Common myeloid progenitor, CD34-positive (primary cell): ENCODE data around the gene SLC2A6.

Experiments used
- CTCF ChIA-PET: fragments of 350-600 bp; sonication (Branson Sonifier 250); formaldehyde crosslinking; loops from one replicate; lab custom pipeline; 2021; ENCODE audit warnings: antibody characterized with exemption; lab: Charles Lee
- POLR2A ChIA-PET: fragments of 350-600 bp; sonication (Branson Sonifier 250); formaldehyde crosslinking; loops from one replicate; lab custom pipeline; 2021; ENCODE audit warnings: antibody characterized with exemption; lab: Charles Lee
- DNase-seq, 3 donors: peaks; one replicate each; pipeline versions ENCODE4 v3.0.0 to v3.0.0-alpha.2; 2013
- H3K27ac ChIP-seq, 2 experiments: 1 replicate in 1 of 2; 2 replicates in 1 of 2; pipeline ENCODE4 v1.7.0; 2013; ENCODE audit warnings: inconsistent platforms in 2 of 2, low read length in 2 of 2, mild to moderate bottlenecking in 2 of 2, low read depth in 1 of 2, moderate library complexity in 1 of 2; ENCODE audit not compliant: severe bottlenecking in 2 of 2, insufficient read depth in 1 of 2, poor library complexity in 1 of 2
- H3K27me3 ChIP-seq, 5 experiments: replicated peaks in 2 of 5; 1 replicate in 3 of 5; 2 replicates in 2 of 5; pipeline versions ENCODE4 v1.6.1 to v1.7.0; 2013; ENCODE audit warnings: low read length in 4 of 5, mild to moderate bottlenecking in 2 of 5, moderate library complexity in 2 of 5, inconsistent platforms in 1 of 5; ENCODE audit not compliant: insufficient read depth in 5 of 5, control insufficient read depth in 4 of 5
- H3K36me3 ChIP-seq, 4 experiments: 1 replicate in 2 of 4; 2 replicates in 2 of 4; pipeline versions ENCODE4 v1.6.1 to v1.7.0; 2013; ENCODE audit warnings: low read length in 3 of 4, control low read depth in 1 of 4, mild to moderate bottlenecking in 1 of 4; ENCODE audit not compliant: control insufficient read depth in 4 of 4, insufficient read depth in 4 of 4
- H3K4me1 ChIP-seq, 4 experiments: 1 replicate in 3 of 4; 2 replicates in 1 of 4; pipeline versions ENCODE4 v1.6.1 to v1.7.1; 2013; ENCODE audit warnings: low read length in 3 of 4, mild to moderate bottlenecking in 3 of 4, control low read depth in 1 of 4, inconsistent platforms in 1 of 4, moderate library complexity in 1 of 4; ENCODE audit not compliant: control insufficient read depth in 4 of 4, insufficient read depth in 4 of 4; ENCODE audit errors: control extremely low read depth in 1 of 4
- H3K4me3 ChIP-seq, 7 experiments: 1 replicate in 4 of 7; 2 replicates in 3 of 7; pipeline versions ENCODE4 v1.5.1 to v1.7.0; 2013; ENCODE audit warnings: mild to moderate bottlenecking in 7 of 7, low read length in 6 of 7, moderate library complexity in 6 of 7, inconsistent platforms in 2 of 7, low read depth in 2 of 7, control low read depth in 1 of 7; ENCODE audit not compliant: insufficient read depth in 4 of 7, control insufficient read depth in 1 of 7; ENCODE audit errors: extremely low read depth in 1 of 7
- H3K9me3 ChIP-seq, 5 experiments: 1 replicate in 4 of 5; 2 replicates in 1 of 5; pipeline versions ENCODE4 v1.6.1 to v1.7.1; 2013; ENCODE audit warnings: low read length in 4 of 5, mild to moderate bottlenecking in 2 of 5, inconsistent platforms in 1 of 5, low read depth in 1 of 5, moderate library complexity in 1 of 5; ENCODE audit not compliant: control insufficient read depth in 4 of 5, insufficient read depth in 2 of 5; ENCODE audit errors: control extremely low read depth in 1 of 5
- WGBS: methylation state at CpG from one replicate; pipeline ENCODE4 v1.1.5; 2013; ENCODE audit not compliant: insufficient coverage; 5-methylcytosine and 5-hydroxymethylcytosine counted together

The SLC2A6 gene

GRCh38 chr9:133470988-133471387, 7.9 kb downstream of the SLC2A6 start:
- Histone ChIP-seq H3K4me3 (no peak overlapping the region), H3K4me1 (peaks cover 0 to 53% (median 44%) of the 10 kb centered on the region in 4 experiments), H3K27me3 (no peaks in the 10 kb centered on the region), H3K9me3 (no peaks in the 10 kb centered on the region), H3K36me3 (peaks cover 0 to 21% (median 2%) of the 10 kb centered on the region in 4 experiments), H3K27ac (no peak overlapping the region)
- ChIA-PET POLR2A (no interaction called here), CTCF (no interaction called here)
- WGBS, result 69% methylated on average over 6 of the region's 7 CpGs
- no peak for DNase-seq

- no peak overlapping the region for H3K27ac ChIP-seq
- no peak for DNase-seq
- H3K4me3 ChIP-seq, result no peak overlapping the region
- CTCF ChIA-PET, result no interaction called here
- H3K9me3 ChIP-seq, result no peaks in the 10 kb centered on the region
- POLR2A ChIA-PET, result no interaction called here
- H3K36me3 ChIP-seq, result peaks cover 0 to 20% (median 2%) of the 10 kb centered on the region in 4 experiments
- peaks cover 0 to 48% (median 39%) of the 10 kb centered on the region in 4 experiments for H3K4me1 ChIP-seq
- H3K27me3 ChIP-seq, result no peaks in the 10 kb centered on the region
- WGBS, result 98% methylated on average over 15 of the region's 16 CpGs
Measured at GRCh38 chr9:133470427-133470924, 8.4 kb downstream of the SLC2A6 start.

DNA sequence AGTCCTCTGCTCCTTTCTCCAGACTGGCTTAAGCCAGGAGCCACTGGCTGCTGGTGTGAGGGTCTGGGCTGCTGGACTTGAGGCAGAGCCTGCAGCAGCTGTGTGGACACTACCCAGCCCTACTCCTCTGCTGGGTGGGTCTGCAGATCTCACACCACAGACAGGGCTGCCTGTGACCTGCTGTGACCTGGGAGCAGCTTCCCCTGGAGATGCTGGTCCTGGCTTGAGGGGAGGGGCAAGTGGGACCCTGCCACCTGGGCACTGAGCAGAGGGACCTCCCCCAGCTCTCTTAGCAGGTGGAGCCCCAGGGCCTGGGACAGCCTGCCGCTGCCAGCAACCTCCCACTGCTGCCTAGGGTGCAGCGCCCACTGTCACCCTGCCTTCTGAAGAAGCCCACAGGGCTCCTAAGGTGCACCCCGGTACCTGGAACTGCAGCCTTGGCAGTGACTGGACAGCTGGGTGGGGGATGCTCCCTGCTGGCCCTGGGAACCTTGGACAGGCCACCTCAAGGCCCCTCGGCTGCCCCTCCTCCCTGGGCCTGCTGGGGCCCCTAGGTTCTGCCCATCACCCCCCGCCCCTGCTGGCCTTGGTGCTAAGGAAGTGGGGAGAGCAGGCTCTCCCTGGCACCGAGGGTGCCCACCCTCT, 10.0 kb downstream of the SLC2A6 start:
- DNase-seq, result no peak
- CTCF ChIA-PET, result no interaction called here
- peaks cover 0 to 32% (median 23%) of the 10 kb centered on the region in 4 experiments for H3K4me1 ChIP-seq
- H3K27me3 ChIP-seq, result no peaks in the 10 kb centered on the region
- H3K9me3 ChIP-seq, result no peaks in the 10 kb centered on the region
- peaks cover 0 to 13% (median 2%) of the 10 kb centered on the region in 4 experiments for H3K36me3 ChIP-seq
- H3K27ac ChIP-seq, result no peak overlapping the region
- POLR2A ChIA-PET, result no interaction called here
- H3K4me3 ChIP-seq, result no peak overlapping the region
- WGBS, result 93% methylated on average over 5 of the region's 6 CpGs

DNA sequence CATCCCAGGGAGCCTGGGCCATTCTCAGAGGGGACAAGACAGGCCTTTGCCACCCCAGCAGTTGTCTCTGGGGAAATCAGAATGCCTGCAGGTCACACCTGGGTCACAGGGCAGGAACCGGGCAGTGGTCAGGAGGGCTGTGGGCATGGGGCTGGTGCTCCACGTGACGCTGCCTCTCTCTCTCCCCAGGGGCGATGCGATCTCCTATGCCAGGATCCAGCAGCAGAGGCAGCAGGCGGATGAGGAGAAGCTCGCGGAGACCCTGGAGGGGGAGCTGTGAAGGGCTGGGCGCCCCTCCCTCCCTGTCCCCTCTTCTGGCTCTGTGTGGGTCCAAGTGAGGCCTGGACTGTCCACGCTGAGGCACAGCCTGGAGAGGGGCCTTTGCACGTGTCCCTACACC, 10.5 kb downstream of the SLC2A6 start:
- Histone ChIP-seq H3K4me1 (peaks cover 0 to 27% (median 17%) of the 10 kb centered on the region in 4 experiments), H3K27me3 (no peaks in the 10 kb centered on the region), H3K36me3 (peaks cover 0 to 13% (median 2%) of the 10 kb centered on the region in 4 experiments), H3K9me3 (no peaks in the 10 kb centered on the region), H3K27ac (no peak overlapping the region), H3K4me3 (no peak overlapping the region)
- 100% methylated on average over 8 of the region's 11 CpGs for WGBS
- CTCF ChIA-PET, result no interaction called here
- POLR2A ChIA-PET, result no interaction called here
- DNase-seq, result no peak

- 97% methylated on average over 8 of the region's 10 CpGs for WGBS
- peaks cover 0 to 14% (median 5%) of the 10 kb centered on the region in 4 experiments for H3K4me1 ChIP-seq
- no peaks in the 10 kb centered on the region for H3K27me3 ChIP-seq
- no peak overlapping the region for H3K27ac ChIP-seq
- H3K36me3 ChIP-seq, result peaks cover 0 to 8% (median 2%) of the 10 kb centered on the region in 4 experiments
- no peak overlapping the region for H3K4me3 ChIP-seq
- no peak for DNase-seq
- no peaks in the 10 kb centered on the region for H3K9me3 ChIP-seq
- POLR2A ChIA-PET, result no interaction called here
- CTCF ChIA-PET, result no interaction called here
Measured at GRCh38 chr9:133467101-133467500, 11.8 kb downstream of the SLC2A6 start.

DNA sequence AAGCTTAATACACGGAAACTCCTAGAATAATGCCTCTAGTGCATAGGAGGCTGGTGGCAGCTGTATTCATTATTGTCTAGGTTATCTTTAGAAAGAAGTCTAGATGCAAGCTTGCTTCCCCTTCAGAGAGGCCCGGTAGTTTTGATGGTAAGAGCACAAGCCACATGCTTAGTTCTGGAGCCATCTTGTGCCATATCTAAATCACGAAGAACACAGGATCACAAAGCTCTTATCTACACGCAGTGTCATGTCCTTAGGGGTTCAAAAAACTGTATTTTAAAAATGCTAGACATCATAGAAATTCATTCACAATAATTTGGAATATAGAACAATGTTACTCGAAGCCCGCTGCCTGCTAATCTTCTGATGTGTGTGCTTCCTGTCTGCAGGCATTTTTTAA, 12.9 kb downstream of the SLC2A6 start:
- Histone ChIP-seq H3K4me1 (peaks cover 0 to 5% (median 2%) of the 10 kb centered on the region in 4 experiments), H3K4me3 (no peak overlapping the region), H3K9me3 (no peaks in the 10 kb centered on the region), H3K27ac (no peak overlapping the region), H3K27me3 (no peaks in the 10 kb centered on the region), H3K36me3 (peaks cover 0 to 3% (median 0%) of the 10 kb centered on the region in 4 experiments)
- 56% methylated on average over 1 of the region's 6 CpGs for WGBS
- ChIA-PET CTCF (interaction anchor here (0.7 to 1.2 kb wide), 2 partner anchors 50 to 227 kb away, joined by 4 read pairs; no protein-coding TSS in a partner anchor), POLR2A (no interaction called here)
- no peak for DNase-seq

DNA sequence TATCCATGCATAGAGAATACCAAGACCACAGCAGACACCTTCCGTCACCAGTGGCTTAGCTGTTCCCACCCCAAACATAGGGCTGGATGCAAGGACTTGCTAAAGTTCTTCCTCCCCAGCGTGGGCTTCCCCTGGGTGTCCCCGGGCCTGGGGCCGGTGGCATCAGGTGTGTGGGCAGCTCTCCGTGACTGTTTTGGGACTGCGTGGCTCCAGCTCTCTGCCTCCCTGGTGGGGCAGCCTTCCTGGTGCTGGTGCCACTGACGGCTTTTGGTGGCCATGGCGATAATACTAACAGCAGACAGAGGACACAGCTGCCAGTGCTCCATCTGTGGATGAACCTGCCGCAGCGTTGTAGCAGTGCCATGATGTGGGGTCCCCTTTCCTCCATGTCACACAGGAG, 14.3 kb downstream of the SLC2A6 start:
- no peaks in the 10 kb centered on the region for H3K9me3 ChIP-seq
- DNase-seq, result no peak
- POLR2A ChIA-PET, result no interaction called here
- no peak overlapping the region for H3K4me3 ChIP-seq
- H3K36me3 ChIP-seq, result peaks cover 0 to 3% (median 0%) of the 10 kb centered on the region in 4 experiments
- CTCF ChIA-PET, result interaction anchor here (1.2 kb wide), 2 partner anchors 10 to 48 kb away, joined by 4 read pairs; no protein-coding TSS in a partner anchor
- H3K27ac ChIP-seq, result no peak overlapping the region
- peaks cover 0 to 7% (median 6%) of the 10 kb centered on the region in 4 experiments for H3K4me1 ChIP-seq
- H3K27me3 ChIP-seq, result no peaks in the 10 kb centered on the region
- 99% methylated on average over 9 of the region's 10 CpGs for WGBS
